GM12873 (cell line): ENCODE data around the gene GTPBP4.

Source experiments
- CTCF ChIP-seq: IDR thresholded peaks from 2 replicates; pipeline ENCODE4 v1.5.1; 2012; ENCODE audit warnings: low read depth, mild to moderate bottlenecking, moderate library complexity, low read length, control low read depth; ENCODE audit not compliant: insufficient read depth; ENCODE audit errors: missing control alignments

GTPBP4 gene

GRCh38 chr10:1043532-1043995 is 55.3 kb downstream of the GTPBP4 start:
- TF ChIP-seq CTCF, result no peak

- TF ChIP-seq CTCF, result no peak
These were observed 55.9 kb downstream of the GTPBP4 start for GRCh38 chr10:1044146-1044545.

GRCh38 chr10:1044964-1045363 is 56.7 kb downstream of the GTPBP4 start:
- no peak for TF ChIP-seq CTCF

- TF ChIP-seq CTCF, result no peak
These were observed 57.2 kb downstream of the GTPBP4 start for GRCh38 chr10:1045415-1045814.

GRCh38 chr10:1047937-1048336 is 59.7 kb downstream of the GTPBP4 start:
- TF ChIP-seq CTCF, result no peak

GRCh38 chr10:1048349-1048731 is 60.1 kb downstream of the GTPBP4 start:
- no peak for TF ChIP-seq CTCF

- TF ChIP-seq CTCF, result no peak
These were observed 60.6 kb downstream of the GTPBP4 start, which contains the start of gene IDI1 for GRCh38 chr10:1048732-1049424. IDI1 (minus strand) TSS chr10:1049119; CDS start chr10:1049003, 116 bp downstream.
